Right hindlimb (tissue), 1 donor: Measurements from ENCODE around the gene SPON2.

Source experiments
- DNase-seq: peaks from one replicate; pipeline ENCODE4 v3.0.0-alpha.2; 2018

The SPON2 gene

DNA sequence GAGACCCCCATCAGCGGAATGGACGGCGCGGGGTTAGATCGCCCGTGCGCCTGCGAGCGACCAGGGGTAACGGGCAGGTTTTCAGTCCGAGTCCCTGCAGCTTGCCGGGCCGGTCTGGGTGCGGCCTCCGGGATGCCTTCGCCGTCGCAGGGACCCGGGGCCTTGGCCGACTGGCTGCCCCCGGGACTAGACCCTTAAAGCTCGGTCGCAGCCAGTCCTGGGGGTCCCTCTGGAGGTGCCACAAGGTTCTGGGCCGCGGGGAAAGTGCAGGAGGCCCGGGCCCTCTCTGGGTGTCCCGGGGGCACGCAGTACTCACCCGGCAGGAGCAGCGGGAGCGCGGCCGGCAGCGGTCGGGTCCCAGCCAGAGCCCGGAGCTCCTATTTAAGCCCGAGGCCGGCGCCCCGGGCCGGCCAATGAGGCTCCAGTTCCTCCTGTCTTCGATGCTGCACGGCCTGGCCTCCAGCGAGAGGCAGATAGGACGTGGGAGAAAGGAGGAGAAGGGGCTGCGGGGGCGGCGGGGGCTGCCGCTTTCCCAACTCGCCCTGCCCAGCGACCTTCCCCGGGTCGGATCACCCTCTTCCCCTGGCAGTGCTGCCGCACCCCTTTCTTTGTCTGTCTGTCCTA is at the start of gene SPON2:
Gene SPON2, minus strand, starts transcription at position 356 of the 624 bp plus-strand sequence.
- peak; percentile 60 for DNase-seq

DNA sequence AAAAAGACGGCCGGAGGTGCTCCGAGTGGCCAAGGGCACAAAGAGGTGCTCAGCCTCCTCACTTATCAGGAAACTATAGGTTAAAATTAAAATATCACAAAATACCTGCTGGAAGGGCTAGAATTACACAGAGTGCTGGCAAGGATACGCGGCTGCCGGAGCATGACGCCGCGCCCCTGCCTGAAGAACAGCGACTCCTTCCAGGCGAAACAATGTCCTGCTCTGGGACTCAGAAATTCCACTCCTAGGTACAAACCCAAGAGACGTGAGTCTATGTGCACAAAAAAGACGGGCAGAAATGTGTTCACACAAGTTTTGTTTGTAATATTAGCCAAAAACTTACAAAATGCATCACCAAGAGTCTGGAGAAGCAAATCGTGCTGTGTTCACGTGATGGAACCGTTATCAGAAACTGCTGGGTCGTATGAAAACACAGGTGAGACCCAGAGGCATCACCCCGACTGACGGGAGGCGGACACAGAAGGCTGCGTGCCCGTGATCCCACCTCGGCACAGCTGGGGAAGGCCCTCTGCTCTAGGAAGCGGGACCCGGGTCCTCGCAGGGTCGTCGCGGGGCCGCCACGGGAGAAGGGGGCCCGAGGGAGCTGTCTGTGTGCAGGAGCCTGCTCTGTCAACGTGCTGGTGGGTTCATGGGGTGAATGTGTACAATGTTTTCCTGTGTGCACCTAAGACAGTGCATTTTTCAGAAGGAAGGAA is 48.9 kb upstream of the SPON2 start:
- no peak for DNase-seq

DNA sequence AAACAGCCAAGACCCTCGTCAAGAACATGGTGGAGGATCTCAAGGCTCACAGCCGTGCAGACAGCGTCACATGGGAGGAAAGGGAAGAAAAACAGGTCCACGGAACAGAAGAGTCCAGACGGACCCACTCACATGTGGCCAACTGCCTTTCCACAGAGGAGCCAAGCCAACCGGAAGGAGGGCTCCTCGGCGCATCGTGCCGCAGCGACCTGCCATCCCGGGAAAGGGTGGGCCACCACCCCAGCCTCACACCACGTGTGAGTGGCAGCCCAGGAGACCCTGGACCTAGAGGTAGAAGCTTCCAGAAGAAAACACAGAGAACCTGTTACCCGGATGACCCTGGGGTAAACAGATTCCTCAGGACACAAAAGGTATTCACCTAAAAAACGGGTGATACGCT is 48.2 kb upstream of the SPON2 start:
- no peak for DNase-seq

DNA sequence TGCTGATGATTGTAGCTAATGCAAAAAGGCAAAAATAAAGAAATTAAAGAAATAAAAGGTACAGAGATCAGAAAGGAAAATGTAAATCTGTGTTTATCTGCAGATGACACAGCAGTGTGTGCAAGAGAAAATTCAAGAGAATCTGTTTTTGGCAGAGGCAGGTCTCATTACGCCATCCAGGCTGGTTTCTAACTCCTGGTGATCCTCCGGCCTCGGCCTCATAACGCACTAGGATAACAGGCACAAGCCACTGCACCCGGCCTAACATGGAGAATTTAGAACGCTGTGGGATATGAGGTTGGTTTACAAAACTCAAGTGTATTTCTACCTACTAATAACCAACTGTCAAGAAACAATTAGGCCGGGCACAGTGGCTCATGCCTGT is 47.2 kb upstream of the SPON2 start:
- no peak for DNase-seq

DNA sequence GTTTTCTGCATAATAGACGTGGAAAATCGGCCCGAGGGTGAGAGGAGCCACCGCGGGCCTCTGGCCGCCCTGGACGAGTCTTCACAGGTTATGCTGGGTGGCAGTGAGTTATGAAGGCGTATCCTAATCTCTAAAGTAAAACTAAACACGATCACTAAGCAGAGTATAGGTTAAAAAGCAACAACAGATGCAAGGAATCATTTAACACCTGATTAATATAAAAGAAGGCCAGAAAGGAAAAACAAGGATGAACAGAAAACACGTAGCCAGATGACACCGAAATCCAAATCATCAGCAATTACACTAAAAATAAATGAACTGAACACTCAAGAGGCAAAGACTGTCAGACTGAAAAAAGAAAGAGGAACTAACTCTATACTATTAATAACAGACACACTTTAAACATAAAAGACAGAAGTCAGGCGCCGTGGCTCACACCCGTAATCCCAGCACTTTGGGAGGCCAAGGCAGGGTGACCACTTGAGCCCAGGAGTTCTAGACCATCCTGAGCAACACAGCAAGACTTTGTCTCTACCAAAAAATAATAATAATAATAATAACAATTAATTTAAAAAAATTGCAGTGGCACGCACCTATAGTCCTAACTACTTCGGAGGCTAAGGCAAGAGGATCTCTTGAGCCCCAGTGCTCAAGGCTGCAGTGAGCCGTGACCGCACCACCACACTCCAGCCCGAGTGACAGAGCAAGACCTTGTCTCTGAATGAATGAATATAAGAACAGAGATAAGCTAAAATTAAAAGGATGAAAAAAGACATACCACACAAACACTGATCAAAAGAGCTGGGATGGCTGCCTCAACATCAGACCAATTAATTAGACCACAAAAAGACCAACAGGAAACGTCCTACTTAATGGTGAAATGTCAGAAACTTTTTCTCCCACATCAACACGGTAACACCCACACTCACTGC is 46.5 kb upstream of the SPON2 start:
- DNase-seq: no peak

DNA sequence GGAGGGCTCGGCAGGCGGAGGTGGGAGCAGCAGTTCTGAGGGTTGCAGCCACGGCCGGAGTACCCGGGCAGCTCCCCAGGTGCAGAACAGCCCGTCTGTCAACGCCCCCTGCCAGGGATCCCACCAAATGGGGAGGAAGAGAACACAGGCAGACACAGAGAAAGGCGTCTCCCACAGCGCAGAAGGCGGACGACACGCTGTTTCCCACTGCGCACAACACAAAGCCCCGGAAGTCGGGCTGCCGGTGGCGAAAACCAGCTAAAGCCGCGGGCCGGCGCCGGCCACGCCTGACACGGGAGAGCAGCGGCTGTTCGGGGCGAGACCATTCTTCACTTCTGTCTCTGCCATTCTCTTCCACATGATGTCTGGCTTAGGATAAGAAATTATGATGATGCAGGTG is 45.0 kb upstream of the SPON2 start:
- DNase-seq: no peak

DNA sequence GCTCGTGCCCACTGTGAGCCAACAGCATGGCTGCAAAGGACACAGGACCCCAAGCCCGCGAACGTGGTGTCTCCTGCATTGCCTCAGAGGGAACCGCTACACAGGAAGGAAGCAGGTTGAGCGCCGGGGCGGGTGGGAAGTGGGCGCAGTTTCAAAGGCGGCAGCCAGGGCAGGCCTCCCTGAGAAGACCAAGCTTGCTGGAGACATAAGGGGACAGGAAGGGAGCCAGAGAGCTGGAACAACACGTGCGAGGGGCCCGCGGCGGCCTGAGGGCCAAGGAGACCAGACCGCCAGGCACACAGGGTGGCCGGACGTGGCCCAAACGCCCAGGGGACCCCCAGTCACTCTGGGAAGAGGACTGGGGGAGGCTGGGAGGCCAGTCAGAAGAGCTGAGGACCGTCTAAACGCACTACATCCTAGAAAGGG is 44.5 kb upstream of the SPON2 start:
- no peak for DNase-seq

DNA sequence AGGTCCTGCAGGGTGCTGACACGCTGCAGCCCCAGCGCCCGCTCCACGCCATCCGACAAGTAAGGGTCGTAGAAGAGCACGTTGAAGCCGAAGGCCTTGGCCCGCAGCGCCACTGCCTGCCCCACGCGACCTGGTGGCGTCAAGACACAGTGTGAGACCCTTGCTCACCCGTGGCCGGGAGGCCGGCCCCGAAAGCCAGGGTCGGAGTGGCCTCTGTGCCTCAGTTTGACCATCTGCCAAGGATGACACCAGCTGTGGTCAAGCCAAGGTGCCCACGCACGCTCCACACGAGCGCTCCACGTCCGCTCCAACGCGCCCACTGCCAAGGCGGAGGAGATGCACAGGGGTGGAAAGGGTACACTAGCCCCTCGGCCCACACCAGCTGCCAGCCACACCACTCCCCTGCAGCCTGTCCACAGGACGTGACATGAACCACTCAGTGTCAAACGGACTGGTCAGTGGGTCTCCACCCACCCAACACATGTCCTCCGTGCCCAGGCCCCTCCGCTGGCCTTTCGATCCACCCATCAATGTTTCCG is 43.8 kb upstream of the SPON2 start:
- no peak for DNase-seq

DNA sequence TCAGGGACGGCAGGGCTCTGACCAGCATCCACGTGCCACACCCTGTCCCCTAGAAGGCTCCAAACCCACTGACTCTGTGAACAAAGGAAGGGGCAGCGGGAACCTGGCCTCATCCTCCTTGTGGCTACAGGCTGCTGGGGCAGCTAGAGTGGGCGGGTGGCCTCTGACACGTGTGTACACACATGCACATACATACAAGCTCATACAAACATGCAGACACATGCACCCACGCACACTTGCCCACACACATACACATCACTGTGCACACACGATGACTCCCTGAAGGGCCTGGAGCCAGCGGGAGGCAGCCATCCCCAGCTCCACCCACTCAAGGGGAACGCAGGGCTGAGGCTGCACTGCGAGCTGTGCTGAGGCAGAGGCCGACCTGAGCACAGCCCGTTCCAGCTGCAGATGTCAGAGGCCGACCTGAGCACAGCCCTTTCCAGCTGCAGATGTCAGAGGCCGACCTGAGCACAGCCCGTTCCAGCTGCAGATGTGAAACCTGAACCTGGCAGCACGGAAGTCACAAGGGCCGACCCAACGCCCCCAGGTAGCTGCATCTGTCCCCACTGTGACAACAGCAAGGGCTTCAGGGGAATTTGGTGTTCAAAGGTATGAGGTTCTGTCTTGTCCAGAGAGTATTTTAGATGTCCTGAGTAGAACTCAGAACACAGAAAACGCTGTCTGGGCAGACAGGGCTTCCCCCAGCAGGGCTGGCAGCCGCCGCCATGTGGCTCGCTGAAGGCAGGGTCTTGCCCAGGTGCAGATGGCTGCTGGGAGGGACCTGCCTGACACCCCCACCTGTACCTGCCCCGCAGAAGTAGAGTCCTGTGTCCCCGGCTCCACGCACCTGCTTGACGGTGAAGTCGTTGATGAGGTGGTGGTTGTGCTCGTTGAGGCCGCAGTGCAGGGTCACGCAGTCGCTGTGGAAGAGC is 43.0 kb upstream of the SPON2 start:
- no peak for DNase-seq

DNA sequence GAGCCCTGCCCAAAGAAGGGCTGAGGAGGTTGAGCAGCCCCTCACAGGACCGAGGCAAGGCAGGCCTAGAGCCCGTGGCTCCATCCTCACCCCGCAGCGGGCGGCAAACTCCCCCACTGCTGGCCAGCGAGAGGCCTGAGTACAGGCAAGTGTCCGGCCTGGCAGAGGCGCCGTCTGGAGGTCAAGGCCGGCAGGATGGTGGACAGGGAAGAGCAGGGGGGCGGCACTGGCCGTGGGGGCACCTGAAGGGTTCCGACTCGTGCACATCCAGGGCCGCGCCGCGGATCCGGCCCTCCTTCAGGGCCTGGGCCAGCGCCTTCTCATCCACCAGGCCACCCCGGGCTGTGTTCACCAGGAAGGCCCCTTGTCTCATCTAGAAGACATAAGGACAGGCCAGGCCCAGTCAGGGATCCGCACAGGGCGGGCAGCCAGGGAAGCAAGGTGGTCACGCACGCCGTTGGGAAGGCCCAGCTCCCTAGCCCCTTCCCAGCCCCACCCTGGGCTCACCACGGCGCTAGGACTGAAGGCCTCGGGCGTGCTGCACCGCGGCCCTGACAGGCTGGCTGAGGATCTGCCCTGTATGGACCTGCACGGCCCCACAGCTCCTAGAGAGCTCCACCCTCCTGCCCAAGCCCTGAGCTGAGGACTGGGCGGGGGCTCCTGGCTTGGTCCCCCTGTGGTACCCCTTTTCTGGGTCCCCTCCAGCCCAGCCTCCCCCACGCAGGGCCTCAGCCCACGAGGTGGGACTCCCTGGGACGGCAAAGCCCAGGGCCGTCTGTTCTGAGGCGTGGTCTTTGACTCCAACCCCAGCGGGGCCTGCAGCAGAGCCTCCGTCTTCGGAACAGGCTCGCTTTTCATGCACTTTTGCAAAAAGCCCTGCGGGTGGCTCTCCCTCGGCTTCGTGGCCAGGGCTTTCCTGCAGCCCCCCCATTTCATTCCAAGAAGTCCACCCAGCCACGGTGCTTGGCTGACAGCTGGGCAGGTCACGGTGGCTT is 42.0 kb upstream of the SPON2 start:
- DNase-seq: no peak

DNA sequence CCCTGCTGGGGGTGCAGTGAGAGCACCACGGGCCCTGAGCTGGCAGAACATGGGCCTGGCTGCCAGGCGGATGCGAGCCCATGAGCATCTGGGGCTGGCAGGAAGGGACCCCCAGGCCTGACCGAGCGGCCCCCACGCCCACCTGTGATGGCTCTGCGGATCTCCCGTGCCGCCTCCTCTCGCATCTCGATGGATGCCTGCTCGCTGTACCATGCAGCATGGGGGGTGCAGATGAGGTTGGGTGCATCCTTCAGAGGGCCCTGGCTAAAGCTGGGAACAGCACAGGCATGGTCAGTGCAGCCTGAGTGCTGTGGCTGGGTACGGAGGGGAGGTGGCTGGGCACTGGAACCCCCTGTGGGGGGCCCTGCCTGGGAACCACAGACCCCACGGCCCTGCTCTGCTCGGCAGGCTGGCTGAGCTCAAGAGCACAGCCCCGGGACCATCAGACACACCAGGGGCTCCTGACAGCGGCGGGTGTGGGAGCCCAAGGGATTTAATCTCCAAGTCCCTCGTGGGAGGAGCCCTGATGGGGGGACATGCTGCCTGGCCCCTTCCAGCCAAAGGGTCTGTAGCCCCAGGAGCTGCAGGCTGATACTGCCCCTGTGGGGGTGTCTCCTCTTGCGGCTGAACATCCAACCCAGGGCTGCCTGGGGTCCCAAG is 41.1 kb upstream of the SPON2 start:
- DNase-seq: no peak

DNA sequence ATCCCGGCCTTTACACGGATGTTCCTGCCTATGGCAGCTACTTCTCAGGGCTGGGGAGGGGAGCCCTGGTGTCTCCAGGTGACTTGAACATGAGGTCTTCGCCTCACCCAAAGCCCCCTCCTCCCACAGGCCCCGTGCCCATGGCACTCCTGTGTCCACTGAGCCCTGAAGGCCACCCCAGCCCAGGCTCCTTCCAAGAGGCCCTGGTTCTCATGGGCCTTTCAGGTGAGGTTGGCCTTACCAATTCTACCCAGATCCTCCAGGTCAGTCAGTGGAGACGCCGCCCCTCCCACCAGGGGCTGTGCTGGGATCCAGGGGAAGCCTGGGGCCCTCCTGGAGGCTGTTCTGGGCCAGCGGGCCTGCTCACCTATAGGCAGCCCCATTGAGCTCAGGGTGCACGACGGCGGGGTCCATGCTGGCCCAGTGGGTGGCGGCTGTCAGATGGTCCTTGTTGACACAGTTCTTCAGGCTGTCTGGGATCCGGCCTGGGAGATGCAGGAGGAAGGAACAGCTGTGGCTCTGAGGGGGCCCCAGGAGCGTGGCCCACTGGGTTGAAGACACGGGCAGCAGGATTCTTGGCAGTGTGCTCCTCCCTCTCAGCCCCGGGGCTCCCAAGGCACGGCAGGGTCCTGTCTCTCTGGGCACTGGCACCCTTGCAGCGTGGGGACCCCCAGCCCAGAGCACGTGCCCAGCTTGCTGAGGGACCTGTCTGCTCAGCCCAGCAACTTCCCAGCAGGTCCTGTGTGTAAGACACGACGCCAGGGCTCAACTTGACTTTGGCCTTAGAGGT is 40.4 kb upstream of the SPON2 start:
- no peak for DNase-seq

DNA sequence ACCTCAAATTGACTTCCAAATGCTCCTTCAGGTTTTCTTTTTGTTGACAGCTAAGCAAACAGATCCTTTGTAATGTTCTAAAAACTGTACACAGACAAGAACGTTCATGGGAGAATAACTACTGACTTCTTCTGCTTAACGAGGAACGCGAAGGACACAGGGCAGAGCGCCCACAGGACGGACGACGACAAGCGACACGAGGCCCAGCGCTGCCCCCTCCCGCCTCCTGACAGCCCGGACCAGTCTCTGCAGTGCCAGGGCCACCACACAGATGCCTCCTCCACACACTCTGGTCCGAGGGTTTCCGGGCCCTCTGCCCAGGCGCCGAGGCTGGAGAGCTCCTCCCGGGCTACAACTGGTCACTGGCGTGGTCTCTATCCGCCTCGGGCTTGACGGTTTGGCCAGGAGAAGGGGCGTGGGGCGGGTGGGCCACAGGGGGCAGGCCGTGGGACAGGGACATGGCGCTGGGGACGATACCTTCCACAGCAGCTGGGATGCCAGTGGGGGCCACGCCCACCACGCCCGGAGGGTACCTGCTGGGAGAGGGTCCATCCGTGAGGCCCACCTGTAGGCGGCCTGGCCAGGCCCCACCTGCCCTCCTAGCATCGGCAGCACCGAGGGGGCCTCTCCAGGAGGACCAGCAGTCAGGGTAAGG is 39.6 kb upstream of the SPON2 start:
- DNase-seq: peak; percentile 37

DNA sequence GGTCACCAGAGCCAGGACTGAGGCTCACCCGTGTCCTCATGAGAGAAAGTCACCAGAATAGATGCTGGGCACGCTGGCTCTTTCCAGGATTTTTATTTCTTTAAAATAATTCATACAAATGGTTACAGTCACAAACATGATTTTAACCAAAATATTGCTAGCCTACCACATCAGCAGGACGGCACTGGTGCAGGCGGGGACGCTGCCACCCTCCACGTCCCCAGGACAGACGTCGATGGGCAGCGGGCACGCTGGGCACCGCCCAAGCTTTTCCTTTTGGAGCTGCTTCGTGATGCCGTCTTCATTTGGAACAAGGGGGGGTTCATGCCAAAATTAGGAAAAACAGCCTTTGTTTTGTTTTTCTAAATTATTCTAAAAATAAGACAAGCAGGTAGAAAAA is 39.0 kb upstream of the SPON2 start:
- no peak for DNase-seq

DNA sequence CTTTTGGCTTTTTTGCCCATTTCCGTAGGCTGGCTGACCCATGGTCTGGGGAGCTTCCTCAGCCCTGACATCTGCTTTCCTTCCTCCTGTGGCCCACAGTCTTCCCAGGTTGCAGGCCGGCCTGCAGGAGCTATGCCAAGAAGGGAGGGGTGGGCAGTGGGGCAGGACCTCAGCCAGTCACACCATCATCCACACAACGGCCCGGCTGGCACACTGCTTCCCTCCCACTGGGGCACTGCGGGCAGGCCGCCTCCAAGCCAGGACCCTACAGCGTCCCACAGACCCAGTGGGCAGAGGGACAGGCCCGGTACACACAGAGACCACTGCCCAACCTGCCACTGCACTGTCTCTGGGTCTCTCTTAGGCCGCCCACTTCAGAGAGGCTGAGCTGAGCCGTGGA is 38.6 kb upstream of the SPON2 start:
- DNase-seq: peak; percentile 17

DNA sequence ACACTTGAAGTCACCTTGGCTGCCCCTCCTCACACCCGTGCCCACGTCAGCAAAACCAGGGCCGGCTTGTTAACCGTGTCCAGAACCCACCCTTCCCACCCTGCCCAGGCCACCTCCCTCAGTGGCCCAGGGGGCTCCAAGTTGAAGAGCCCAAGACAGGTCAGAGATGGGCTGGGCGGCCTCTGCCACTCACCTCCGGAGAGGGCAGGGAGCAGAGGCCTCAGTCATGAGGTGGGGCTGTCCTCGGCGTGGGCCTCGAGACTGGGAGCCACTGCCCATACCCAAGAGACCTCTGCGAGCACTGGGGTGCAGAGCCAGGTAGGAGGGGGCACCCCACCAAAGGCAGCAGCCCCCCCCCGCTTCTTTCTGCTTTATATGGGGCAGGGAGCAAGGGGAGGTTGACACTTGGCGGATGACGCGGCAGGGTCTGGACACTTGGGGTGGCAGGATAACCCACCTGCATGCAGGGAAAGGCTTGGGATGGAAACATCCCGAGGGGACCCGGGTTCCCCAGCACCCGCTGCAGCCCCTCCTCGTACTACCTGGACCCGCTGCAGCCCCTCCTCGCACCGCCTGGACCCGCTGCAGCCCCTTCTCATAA is 38.0 kb upstream of the SPON2 start:
- no peak for DNase-seq

DNA sequence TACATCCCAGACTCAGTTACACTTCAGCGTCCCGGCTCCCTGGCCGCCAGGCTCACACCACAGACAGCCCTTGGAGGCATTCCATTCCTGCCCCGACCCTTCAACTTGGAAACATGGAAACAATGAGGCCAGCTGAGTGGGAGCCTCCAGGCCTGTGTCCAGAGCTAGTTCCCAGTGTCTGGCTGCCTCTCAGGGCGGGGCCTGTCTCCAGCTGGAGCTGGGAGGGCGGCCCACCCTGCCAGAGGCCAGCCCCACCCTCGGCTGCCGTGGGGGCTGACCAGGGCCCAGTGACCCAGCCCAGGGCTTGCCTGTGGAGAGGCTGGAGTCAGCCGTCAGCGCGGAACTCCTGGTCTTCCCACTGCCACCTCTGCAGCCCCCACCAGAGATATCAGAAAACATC is 37.4 kb upstream of the SPON2 start:
- DNase-seq: peak; percentile 91

DNA sequence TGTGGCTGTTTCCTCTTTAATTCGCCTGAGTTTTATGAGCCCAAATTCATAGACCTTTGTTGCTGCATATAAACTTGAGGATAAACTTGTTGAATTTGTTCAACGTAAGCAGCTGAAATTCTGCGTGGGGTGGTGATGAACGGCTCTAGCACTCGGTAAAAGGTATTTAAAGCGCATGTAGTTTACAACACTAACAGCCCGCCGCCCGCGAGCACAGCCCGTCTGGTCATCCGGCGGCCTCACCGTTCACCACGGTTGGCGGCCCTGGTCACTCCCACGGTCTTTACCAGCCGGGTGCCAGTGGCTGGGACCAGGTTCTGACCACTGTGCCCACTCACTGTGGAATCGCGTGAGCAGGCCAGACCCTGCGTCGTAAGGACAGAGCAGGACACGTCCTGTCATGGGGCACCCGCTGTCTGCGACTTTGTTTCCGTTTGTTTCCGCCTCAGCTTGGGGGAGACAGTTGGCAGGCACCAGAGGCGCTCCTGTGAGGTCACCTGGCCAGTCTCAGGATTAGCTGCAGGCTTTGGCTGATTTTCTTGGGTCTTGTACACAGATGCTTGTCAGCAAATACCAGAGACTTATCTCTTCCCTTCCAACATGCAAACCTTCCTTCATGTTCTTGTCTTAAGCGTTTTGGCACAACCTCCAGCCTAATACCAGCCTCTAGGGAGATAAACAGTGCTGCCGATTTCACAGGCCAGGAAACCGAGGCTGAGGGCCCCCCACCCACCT is 36.8 kb upstream of the SPON2 start:
- peak; percentile 50 for DNase-seq
